Neural cell (in vitro differentiated cells): ENCODE results near the gene GRM1.

ENCODE experiments used
- CTCF ChIP-seq: fragments of 450-650 bp; IDR thresholded peaks from 2 replicates; pipeline ENCODE4 v1.5.1; 2014; ENCODE audit warnings: antibody characterized with exemption, mild to moderate bottlenecking, moderate library complexity; ENCODE audit not compliant: poor library complexity, severe bottlenecking
- EP300 ChIP-seq: fragments of 450-650 bp; conservative IDR thresholded peaks from 2 replicates; pipeline ENCODE4 v1.6.1; 2014; ENCODE audit warnings: antibody characterized with exemption, mild to moderate bottlenecking, moderate library complexity; ENCODE audit not compliant: poor library complexity, severe bottlenecking
- EZH2 ChIP-seq: fragments of 200-600, 300-800 bp; shearing (Covaris generic), sonication (generic); IDR thresholded peaks from 2 replicates; pipeline ENCODE4 v1.6.1; 2014; ENCODE audit warnings: antibody characterized with exemption, low read length, borderline replicate concordance, mild to moderate bottlenecking; ENCODE audit not compliant: insufficient read depth, poor library complexity, severe bottlenecking
- POLR2AphosphoS5 ChIP-seq: IDR thresholded peaks from 2 replicates; pipeline ENCODE4 v1.6.1; 2012
- RAD21 ChIP-seq: fragments of 450-650 bp; conservative IDR thresholded peaks from 2 replicates; pipeline ENCODE4 v1.6.1; 2014; ENCODE audit warnings: antibody characterized with exemption, mild to moderate bottlenecking, moderate library complexity
- TAF1 ChIP-seq: IDR thresholded peaks from 2 replicates; pipeline ENCODE4 v1.6.1; 2012; ENCODE audit warnings: low read depth

- no peak for TF ChIP-seq RAD21
- TF ChIP-seq EZH2: no peak
- no peak for TF ChIP-seq EP300
- no peak for TF ChIP-seq CTCF
- no peak for TF ChIP-seq POLR2AphosphoS5
- no peak for TF ChIP-seq TAF1
Measured at GRCh38 chr6:146429831-146430230, 401.0 kb downstream of the GRM1 start.
